ENCODE measurements around the gene DLST. TPM values are rescaled to one million over a fixed set of nuclear protein-coding genes. Genes with fewer than 3 reads are reported as not detected.
"Not testable (repeated sequence)": the region's sequence is repeated elsewhere in the genome, so short reads cannot be mapped to it uniquely, and the experiment has no call there.

DLST gene
- polyA plus RNA-seq, 4 donors = 103 to 135 (median 125) TPM

- peak in 1 of 4 donors; percentile 56 for DNase-seq (ENCODE audit: low read depth in 4 of 4, low spot score in 2 of 4)
Measured at GRCh38 chr14:74913986-74914573, 32.4 kb downstream of the DLST start.

- no peak for DNase-seq (ENCODE audit: low read depth in 4 of 4, low spot score in 2 of 4)
Measured at GRCh38 chr14:74915426-74915825, 33.7 kb downstream of the DLST start.

- no peak for DNase-seq (ENCODE audit: low read depth in 4 of 4, low spot score in 2 of 4)
Measured at GRCh38 chr14:74915826-74916225, 34.1 kb downstream of the DLST start.

GRCh38 chr14:74917178-74917543 is 35.4 kb downstream of the DLST start:
- DNase-seq (ENCODE audit: low read depth in 4 of 4, low spot score in 2 of 4) = no peak

- no peak for DNase-seq (ENCODE audit: low read depth in 4 of 4, low spot score in 2 of 4)
Measured at GRCh38 chr14:74917646-74918081, 35.9 kb downstream of the DLST start.

GRCh38 chr14:74918380-74918779 is 36.7 kb downstream of the DLST start:
- DNase-seq (ENCODE audit: low read depth in 4 of 4, low spot score in 2 of 4) = no peak

- DNase-seq (ENCODE audit: low read depth in 4 of 4, low spot score in 2 of 4) = no peak
Measured at GRCh38 chr14:74919421-74920165, 37.9 kb downstream of the DLST start.

GRCh38 chr14:74920281-74920680 is 38.6 kb downstream of the DLST start:
- no peak for DNase-seq (ENCODE audit: low read depth in 4 of 4, low spot score in 2 of 4)

GRCh38 chr14:74921053-74921620 is 39.4 kb downstream of the DLST start:
- DNase-seq (ENCODE audit: low read depth in 4 of 4, low spot score in 2 of 4) = no peak

- DNase-seq (ENCODE audit: low read depth in 4 of 4, low spot score in 2 of 4) = no peak
Measured at GRCh38 chr14:74921987-74922751, 40.5 kb downstream of the DLST start.

- peak in 2 of 4 donors; percentile 44 to 70 for DNase-seq (ENCODE audit: low read depth in 4 of 4, low spot score in 2 of 4)
Measured at GRCh38 chr14:74922752-74923401, 41.2 kb downstream of the DLST start, which contains the start of gene RPS6KL1. Gene RPS6KL1, minus strand, starts transcription at chr14:74923260. Its CDS starts 1,719 bp downstream, at chr14:74921541.

GRCh38 chr14:74924061-74924460 is 42.3 kb downstream of the DLST start:
- DNase-seq (ENCODE audit: low read depth in 4 of 4, low spot score in 2 of 4) = no peak

- no peak for DNase-seq (ENCODE audit: low read depth in 4 of 4, low spot score in 2 of 4)
Measured at GRCh38 chr14:74927225-74927624, 45.5 kb downstream of the DLST start.

GRCh38 chr14:74929242-74929641 is 47.5 kb downstream of the DLST start:
- DNase-seq (ENCODE audit: low read depth in 4 of 4, low spot score in 2 of 4) = no peak

- DNase-seq (ENCODE audit: low read depth in 4 of 4, low spot score in 2 of 4) = not testable (repeated sequence)
Measured at GRCh38 chr14:74931744-74932143, 50.0 kb downstream of the DLST start.

GRCh38 chr14:74932401-74932901 is 50.7 kb downstream of the DLST start:
- no peak for DNase-seq (ENCODE audit: low read depth in 4 of 4, low spot score in 2 of 4)

GRCh38 chr14:74932936-74933335 is 51.2 kb downstream of the DLST start:
- not testable (repeated sequence) for DNase-seq (ENCODE audit: low read depth in 4 of 4, low spot score in 2 of 4)

- DNase-seq (ENCODE audit: low read depth in 4 of 4, low spot score in 2 of 4) = no peak
Measured at GRCh38 chr14:74934041-74934440, 52.3 kb downstream of the DLST start.

GRCh38 chr14:74934476-74935359 is 53.0 kb downstream of the DLST start:
- DNase-seq (ENCODE audit: low read depth in 4 of 4, low spot score in 2 of 4) = no peak

GRCh38 chr14:74935360-74935680 is 53.6 kb downstream of the DLST start:
- DNase-seq (ENCODE audit: low read depth in 4 of 4, low spot score in 2 of 4) = no peak

All from left renal cortex interstitium (tissue), 4 donors.